ENCODE measurements around the gene FGF11. TPM values are rescaled to one million over a fixed set of nuclear protein-coding genes. Genes with fewer than 3 reads are reported as not detected.
A peak's percentile ranks its signal among the peaks of the same experiment; 100 is the strongest.

Gene FGF11
- polyA plus RNA-seq, 1 experiment: 0.63 TPM

- no peak overlapping the region for H3K27ac ChIP-seq (ENCODE audit: low read depth, low read length)
- no peaks in the 10 kb centered on the region; the same call in 1 of the 2 replicates for H3K9me3 ChIP-seq (ENCODE audit: control insufficient read depth, insufficient read depth, low read length)
- ChIA-PET CTCF (interaction anchor here (0.6 to 1.9 kb wide), 4 partner anchors 71 to 201 kb away, joined by 3 to 6 read pairs (median 4); partner anchors contain the start of gene GABARAP), POLR2A (interaction anchor here (0.6 to 1.5 kb wide), 5 partner anchors 8 to 40 kb away, joined by 3 to 6 read pairs (median 3); partner anchors contain the start of genes POLR2A and TMEM102)
- DNase-seq (ENCODE audit: low read depth, low spot score): no peak
- H3K4me3 ChIP-seq (ENCODE audit: low read depth, low read length): no peak overlapping the region
- TF ChIP-seq, protein P1, sequence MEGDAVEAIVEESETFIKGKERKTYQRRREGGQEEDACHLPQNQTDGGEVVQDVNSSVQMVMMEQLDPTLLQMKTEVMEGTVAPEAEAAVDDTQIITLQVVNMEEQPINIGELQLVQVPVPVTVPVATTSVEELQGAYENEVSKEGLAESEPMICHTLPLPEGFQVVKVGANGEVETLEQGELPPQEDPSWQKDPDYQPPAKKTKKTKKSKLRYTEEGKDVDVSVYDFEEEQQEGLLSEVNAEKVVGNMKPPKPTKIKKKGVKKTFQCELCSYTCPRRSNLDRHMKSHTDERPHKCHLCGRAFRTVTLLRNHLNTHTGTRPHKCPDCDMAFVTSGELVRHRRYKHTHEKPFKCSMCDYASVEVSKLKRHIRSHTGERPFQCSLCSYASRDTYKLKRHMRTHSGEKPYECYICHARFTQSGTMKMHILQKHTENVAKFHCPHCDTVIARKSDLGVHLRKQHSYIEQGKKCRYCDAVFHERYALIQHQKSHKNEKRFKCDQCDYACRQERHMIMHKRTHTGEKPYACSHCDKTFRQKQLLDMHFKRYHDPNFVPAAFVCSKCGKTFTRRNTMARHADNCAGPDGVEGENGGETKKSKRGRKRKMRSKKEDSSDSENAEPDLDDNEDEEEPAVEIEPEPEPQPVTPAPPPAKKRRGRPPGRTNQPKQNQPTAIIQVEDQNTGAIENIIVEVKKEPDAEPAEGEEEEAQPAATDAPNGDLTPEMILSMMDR (IDR thresholded peaks at IDR 0.05; ENCODE audit: low read depth, low read length): no peak
- peaks cover 28% of the 10 kb centered on the region for H3K27me3 ChIP-seq (ENCODE audit: control insufficient read depth, insufficient read depth, low read length)
Observed at GRCh38 chr17:7443499-7444485, 4.5 kb downstream of the FGF11 start.

DNA sequence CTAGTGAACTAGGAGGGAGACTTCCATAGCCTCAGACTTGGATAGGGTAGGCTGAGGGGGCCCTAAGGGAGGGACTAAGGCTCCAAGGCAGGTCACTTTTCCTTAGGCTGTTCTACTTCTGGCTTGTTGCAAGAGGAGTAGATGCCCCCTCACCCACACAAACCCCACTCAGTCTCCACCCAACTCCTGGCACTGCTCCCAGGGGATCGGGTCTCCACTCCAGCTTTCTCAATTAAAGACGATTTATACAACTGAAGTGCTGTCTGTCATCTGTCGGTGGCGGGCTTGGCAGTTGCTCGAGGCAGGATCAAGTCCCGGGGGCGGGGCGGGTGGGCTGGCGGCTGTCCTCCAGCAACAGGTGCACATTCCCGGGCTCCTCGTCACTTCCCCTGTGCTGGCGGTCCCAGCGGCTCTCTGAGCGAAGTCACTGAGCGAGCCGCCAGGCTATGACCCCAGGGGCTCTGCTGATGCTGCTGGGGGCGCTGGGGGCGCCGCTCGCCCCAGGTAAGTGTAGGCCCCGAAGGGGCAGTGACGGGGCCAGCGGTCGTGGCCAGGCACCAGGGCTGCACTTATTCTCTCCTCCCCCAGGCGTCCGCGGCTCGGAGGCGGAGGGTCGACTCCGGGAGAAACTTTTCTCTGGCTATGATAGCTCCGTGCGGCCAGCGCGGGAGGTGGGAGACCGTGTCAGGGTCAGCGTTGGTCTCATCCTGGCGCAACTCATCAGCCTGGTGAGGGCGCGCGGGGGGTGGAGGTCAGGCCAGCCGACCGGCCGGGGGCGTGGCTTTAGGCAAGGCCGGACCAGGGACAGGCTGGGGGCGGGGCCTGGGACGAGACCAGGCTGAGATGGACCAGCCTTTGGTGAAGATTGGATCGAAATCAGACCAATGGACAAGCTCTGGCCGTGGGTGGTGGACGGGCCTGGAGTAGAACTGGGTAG is 5.6 kb downstream of the FGF11 start, which contains the start of gene CHRNB1:
Gene CHRNB1, plus strand, starts transcription at position 380 of the 937 bp plus-strand sequence. Its CDS starts 67 bp downstream, at position 447.
- TF ChIP-seq, protein P1 (IDR thresholded peaks at IDR 0.05; ENCODE audit: low read depth, low read length): no peak
- no peak within 1 kb of the TSS for H3K27ac ChIP-seq (ENCODE audit: low read depth, low read length)
- H3K4me3 ChIP-seq (ENCODE audit: low read depth, low read length): peak within 1 kb of the TSS; percentile 46
- POLR2A ChIA-PET: interaction anchor here (0.7 to 1.5 kb wide), 2 partner anchors 8 to 39 kb away, joined by 3 to 6 read pairs; partner anchors contain the start of gene POLR2A
- H3K27me3 ChIP-seq (ENCODE audit: control insufficient read depth, insufficient read depth, low read length): peaks cover 20% of the 10 kb centered on the region
- CTCF ChIA-PET: interaction anchor here (0.8 to 3.6 kb wide), 2 partner anchors 8 to 22 kb away, joined by 7 to 14 read pairs; no protein-coding TSS in a partner anchor
- no peak for DNase-seq (ENCODE audit: low read depth, low spot score)
- H3K9me3 ChIP-seq (ENCODE audit: control insufficient read depth, insufficient read depth, low read length): no peaks in the 10 kb centered on the region; the same call in 1 of the 2 replicates

- ChIA-PET POLR2A (interaction anchor here (0.6 to 1.0 kb wide), 4 partner anchors 9 to 116 kb away, joined by 3 to 8 read pairs (median 5); partner anchors contain the start of gene TMEM102), CTCF (interaction anchor here (0.8 to 3.6 kb wide), 2 partner anchors 9 to 22 kb away, joined by 7 to 14 read pairs; no protein-coding TSS in a partner anchor)
- Histone ChIP-seq H3K27me3 (ENCODE audit: control insufficient read depth, insufficient read depth, low read length) (peaks cover 14% of the 10 kb centered on the region), H3K27ac (ENCODE audit: low read depth, low read length) (no peak overlapping the region), H3K4me3 (ENCODE audit: low read depth, low read length) (peak overlapping the region; percentile 46; the same call in 1 of the 2 replicates), H3K9me3 (ENCODE audit: control insufficient read depth, insufficient read depth, low read length) (no peaks in the 10 kb centered on the region; the same call in 1 of the 2 replicates)
- TF ChIP-seq, protein P1 (IDR thresholded peaks at IDR 0.05; ENCODE audit: low read depth, low read length): no peak
- no peak for DNase-seq (ENCODE audit: low read depth, low spot score)
Observed at GRCh38 chr17:7445619-7445968, 6.3 kb downstream of the FGF11 start.

GRCh38 chr17:7448461-7448860 is 9.1 kb downstream of the FGF11 start:
- TF ChIP-seq, protein P1 (IDR thresholded peaks at IDR 0.05; ENCODE audit: low read depth, low read length): no peak
- Histone ChIP-seq H3K27ac (ENCODE audit: low read depth, low read length) (no peak overlapping the region), H3K27me3 (ENCODE audit: control insufficient read depth, insufficient read depth, low read length) (peaks cover 12% of the 10 kb centered on the region), H3K4me3 (ENCODE audit: low read depth, low read length) (no peak overlapping the region), H3K9me3 (ENCODE audit: control insufficient read depth, insufficient read depth, low read length) (no peaks in the 10 kb centered on the region; the same call in 1 of the 2 replicates)
- ChIA-PET CTCF (interaction anchor here (0.6 to 3.6 kb wide), 2 partner anchors 8 to 12 kb away, joined by 3 to 14 read pairs; no protein-coding TSS in a partner anchor), POLR2A (interaction anchor here (0.7 kb wide), 1 partner anchor 118 kb away, joined by 4 read pairs; no protein-coding TSS in a partner anchor)
- DNase-seq (ENCODE audit: low read depth, low spot score): no peak

All from AG04450 (cell line).